Uterus (tissue), 4 donors: ENCODE measurements around the gene TAPT1. TPM values are rescaled to one million over a fixed set of nuclear protein-coding genes. Genes with fewer than 3 reads are reported as not detected.

ENCODE experiments used
- DNase-seq, 2 donors: peaks; one replicate each; pipeline ENCODE4 v3.0.0-alpha.2; 2019 to 2020
- H3K27ac ChIP-seq, 2 donors: fragments of 200-600 bp; sonication (generic); 1 replicate in 1 of 2; 2 replicates in 1 of 2; pipeline ENCODE4 v1.5.1; 2016 to 2018
- H3K27me3 ChIP-seq, 2 donors: fragments of 200-600 bp; sonication (generic); one replicate each; pipeline ENCODE4 v1.5.1; 2018 to 2019; ENCODE audit warnings: control low read depth in 1 of 2
- H3K36me3 ChIP-seq, 2 donors: fragments of 200-600 bp; sonication (generic); one replicate each; pipeline ENCODE4 v1.5.1; 2019; ENCODE audit warnings: control low read depth in 1 of 2
- H3K4me1 ChIP-seq, 2 donors: fragments of 200-600 bp; sonication (generic); one replicate each; pipeline ENCODE4 v1.5.1; 2018 to 2019; ENCODE audit warnings: control low read depth in 1 of 2
- H3K4me3 ChIP-seq, 2 donors: fragments of 200-600 bp; sonication (generic); 1 replicate in 1 of 2; 2 replicates in 1 of 2; pipeline ENCODE4 v1.5.1; 2018 to 2019; ENCODE audit warnings: mild to moderate bottlenecking in 1 of 2
- H3K9me3 ChIP-seq, 2 donors: fragments of 200-600 bp; sonication (generic); one replicate each; pipeline ENCODE4 v1.5.1; 2019; ENCODE audit warnings: control low read depth in 1 of 2
- CTCF ChIP-seq, 4 experiments: fragments of 200-600 bp in 2 of 4; fragments of 450-650 bp in 2 of 4; sonication (generic) in 2 of 4; IDR thresholded peaks; one replicate each; pipeline ENCODE4 v1.5.1; 2016 to 2019; ENCODE audit warnings: antibody characterized with exemption in 4 of 4, mild to moderate bottlenecking in 2 of 4, moderate library complexity in 1 of 4
- POLR2A ChIP-seq, 2 donors: fragments of 450-650 bp; IDR thresholded peaks; one replicate each; pipeline ENCODE4 v1.6.1; 2016; ENCODE audit warnings: antibody characterized with exemption in 2 of 2, mild to moderate bottlenecking in 1 of 2, moderate library complexity in 1 of 2
- intact Hi-C: fragments of 100-400 bp; cut with DNase I; formaldehyde crosslinking; loops from one replicate; pipeline ENCODE4 v1.15.1; 2023; ENCODE audit warnings: low total_unique reads
- total RNA-seq, 4 donors: library from RNA; depleted of rRNA in 3 of 4; stranded (reverse); fragments of >200 nt in 3 of 4; gene quantifications; one replicate each; pipeline versions ENCODE4 v1.1.0 to v1.2.4, GENCODE V29; 2014 to 2023
- donor health status: DM: yes; HTN: yes; CAD: no.

The TAPT1 gene
- total RNA-seq, 4 donors from 2014 or later, result 28.2 to 68.5 (median 63.5) TPM

- Histone ChIP-seq H3K27ac (no peak overlapping the region), H3K36me3 (no peaks in the 10 kb centered on the region), H3K27me3 (no peaks in the 10 kb centered on the region), H3K9me3 (no peaks in the 10 kb centered on the region), H3K4me3 (no peak overlapping the region), H3K4me1 (no peaks in the 10 kb centered on the region)
- intact Hi-C loops, result no loop called here
- DNase-seq, result no peak
- no peak for TF ChIP-seq CTCF (IDR thresholded peaks at IDR 0.05)
- no peak for TF ChIP-seq POLR2A (IDR thresholded peaks at IDR 0.05)
Observed at GRCh38 chr4:16126714-16127113, 99.6 kb downstream of the TAPT1 start.

- Histone ChIP-seq H3K9me3 (no peaks in the 10 kb centered on the region), H3K4me1 (no peaks in the 10 kb centered on the region), H3K27me3 (no peaks in the 10 kb centered on the region), H3K4me3 (no peak overlapping the region), H3K27ac (no peak overlapping the region), H3K36me3 (no peaks in the 10 kb centered on the region)
- TF ChIP-seq POLR2A (IDR thresholded peaks at IDR 0.05) (no peak), CTCF (IDR thresholded peaks at IDR 0.05) (no peak)
- intact Hi-C loops, result no loop called here
- DNase-seq, result no peak
Observed at GRCh38 chr4:16125571-16126445, 100.5 kb downstream of the TAPT1 start.

- H3K36me3 ChIP-seq, result no peaks in the 10 kb centered on the region
- H3K9me3 ChIP-seq, result no peaks in the 10 kb centered on the region
- intact Hi-C loops, result no loop called here
- TF ChIP-seq POLR2A (IDR thresholded peaks at IDR 0.05), result no peak
- no peak for TF ChIP-seq CTCF (IDR thresholded peaks at IDR 0.05)
- no peak for DNase-seq
- H3K4me1 ChIP-seq, result no peaks in the 10 kb centered on the region
- H3K4me3 ChIP-seq, result no peak overlapping the region
- no peaks in the 10 kb centered on the region for H3K27me3 ChIP-seq
- H3K27ac ChIP-seq, result no peak overlapping the region
Observed at GRCh38 chr4:16124232-16124631, 102.0 kb downstream of the TAPT1 start.

GRCh38 chr4:16123356-16124084 lies 102.8 kb downstream of the TAPT1 start:
- no peaks in the 10 kb centered on the region for H3K36me3 ChIP-seq
- no peak for DNase-seq

More at GRCh38 chr4:16123356-16124084, 102.8 kb downstream of the TAPT1 start:
- Histone ChIP-seq H3K4me1 (no peaks in the 10 kb centered on the region), H3K9me3 (no peaks in the 10 kb centered on the region), H3K27me3 (no peaks in the 10 kb centered on the region), H3K27ac (no peak overlapping the region), H3K4me3 (no peak overlapping the region)
- intact Hi-C loops, result no loop called here
- TF ChIP-seq CTCF (IDR thresholded peaks at IDR 0.05) (no peak), POLR2A (IDR thresholded peaks at IDR 0.05) (no peak)
